ENCODE measurements around the gene PFKFB3. TPM values are rescaled to one million over a fixed set of nuclear protein-coding genes. Genes with fewer than 3 reads are reported as not detected.

The PFKFB3 gene
- total RNA-seq, 2 donors from 2014 or later = 157 to 310 TPM

DNA sequence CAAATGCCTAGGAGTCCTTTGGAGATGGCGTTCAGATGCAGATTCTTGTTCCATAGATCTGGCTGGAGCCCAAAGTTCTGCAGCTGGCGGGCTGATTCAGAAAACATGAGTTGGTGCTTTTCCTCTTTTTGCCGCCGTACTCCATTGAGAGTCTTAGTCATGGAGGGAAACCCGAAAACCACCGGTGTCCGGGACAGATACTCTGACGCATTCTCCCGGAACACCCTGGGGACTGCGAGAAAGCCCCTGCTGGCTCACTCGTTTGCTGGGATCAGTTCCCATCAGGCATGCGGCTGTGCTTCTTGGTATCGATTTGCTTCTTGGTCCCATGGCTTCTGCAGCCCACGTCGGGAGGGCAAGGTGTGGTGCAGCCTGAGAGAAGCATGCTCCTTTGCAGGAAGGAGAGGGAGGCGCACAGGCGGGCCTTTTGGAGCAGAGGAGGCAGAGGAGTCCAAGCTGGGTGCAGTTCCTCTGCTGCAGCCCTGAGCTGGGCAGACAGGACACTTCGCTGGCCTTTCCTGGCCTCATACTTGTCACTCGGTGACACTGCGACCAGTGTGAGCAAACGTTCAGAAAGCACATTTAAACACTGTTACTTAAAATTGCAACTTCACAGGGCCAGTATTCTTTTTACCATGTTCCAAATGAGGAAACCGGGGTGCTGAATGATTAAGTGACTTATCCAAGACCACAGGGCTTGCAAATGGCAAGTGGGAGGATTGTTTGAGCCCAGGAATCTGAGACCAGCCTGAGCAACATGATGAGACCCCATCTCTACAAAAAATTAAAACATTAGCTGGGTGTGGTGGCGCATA lies 30.6 kb upstream of the PFKFB3 start:
- peak; percentile 80 for ATAC-seq (replicated peaks)

DNA sequence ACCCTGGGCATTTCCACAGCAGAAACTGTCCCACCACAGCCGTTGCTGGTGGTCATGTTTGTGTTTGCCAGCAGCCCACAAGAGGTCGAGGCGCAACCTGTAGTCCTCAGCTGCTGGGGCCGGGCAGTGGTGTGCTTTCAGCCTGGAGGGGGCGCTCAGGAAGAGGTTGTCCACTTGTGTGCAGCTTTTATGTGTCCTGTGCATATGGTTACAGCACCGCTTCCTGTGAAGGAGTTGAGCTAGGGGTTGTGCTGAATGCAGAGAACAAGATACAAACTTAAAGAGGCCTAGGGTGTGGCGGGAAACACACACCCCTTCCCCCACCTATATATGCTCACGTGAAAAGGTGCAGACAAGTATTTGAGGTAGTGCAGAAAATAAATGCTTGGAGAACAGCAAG lies 29.5 kb upstream of the PFKFB3 start:
- peaks cover 75% of the 10 kb centered on the region for H3K4me1 Mint-ChIP-seq
- H3K9me3 Mint-ChIP-seq = no peaks in the 10 kb centered on the region
- no peaks in the 10 kb centered on the region for H3K27me3 Mint-ChIP-seq
- peaks cover 90% of the 10 kb centered on the region for H3K36me3 Mint-ChIP-seq (ENCODE audit: low read depth)
- peak overlapping the region; percentile 77 for H3K4me3 Mint-ChIP-seq
- H3K27ac Mint-ChIP-seq = peak overlapping the region; percentile 89
- ATAC-seq (replicated peaks) = peak; percentile 60

More for the DNA sequence above, 30.6 kb upstream of the PFKFB3 start:
- Mint-ChIP-seq H3K9me3 (no peaks in the 10 kb centered on the region), H3K27ac (peak overlapping the region; percentile 89), H3K4me1 (peaks cover 80% of the 10 kb centered on the region), H3K4me3 (peak overlapping the region; percentile 77), H3K27me3 (no peaks in the 10 kb centered on the region), H3K36me3 (ENCODE audit: low read depth) (peaks cover 89% of the 10 kb centered on the region)

DNA sequence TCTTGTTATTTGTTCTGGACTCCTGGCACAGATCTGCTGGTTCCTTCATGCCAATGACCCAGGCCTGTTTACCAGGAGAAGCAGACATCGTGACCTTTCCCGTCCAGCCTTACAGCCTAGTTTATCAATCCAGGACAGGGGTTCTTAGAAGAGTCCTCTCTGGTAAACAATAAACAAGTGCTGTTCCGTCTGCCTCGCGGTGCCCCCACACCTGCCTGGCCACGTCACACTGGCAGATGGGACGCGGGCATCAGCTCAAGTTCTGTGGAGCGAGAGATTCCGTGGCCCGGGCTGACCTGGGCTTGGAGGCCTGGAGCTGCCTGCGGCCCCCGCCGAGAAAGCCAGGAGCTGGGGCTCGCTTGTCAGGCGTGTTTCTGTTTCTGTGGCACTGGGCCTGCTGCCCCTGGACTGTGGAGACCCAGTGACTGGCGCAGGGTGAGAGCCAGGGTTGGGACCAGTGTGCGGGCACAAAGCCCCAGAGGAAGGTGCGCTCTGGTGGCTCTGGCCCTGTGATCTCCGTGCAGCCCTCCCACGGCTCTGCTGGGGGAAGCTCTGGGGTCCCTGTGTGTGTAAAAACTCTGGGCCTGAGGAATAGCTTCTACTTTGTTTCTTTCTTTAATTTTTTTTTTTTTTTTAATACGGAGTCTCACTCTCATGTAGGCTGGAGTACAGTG lies 28.4 kb upstream of the PFKFB3 start:
- Mint-ChIP-seq H3K27ac (peak overlapping the region; percentile 89), H3K27me3 (no peaks in the 10 kb centered on the region), H3K36me3 (ENCODE audit: low read depth) (peaks cover 84% of the 10 kb centered on the region), H3K4me3 (peak overlapping the region; percentile 77), H3K9me3 (no peaks in the 10 kb centered on the region), H3K4me1 (peaks cover 68% of the 10 kb centered on the region)
- ATAC-seq (replicated peaks) = no peak

- peaks cover 56% of the 10 kb centered on the region for H3K4me1 Mint-ChIP-seq
- H3K9me3 Mint-ChIP-seq = no peaks in the 10 kb centered on the region
- peak overlapping the region; percentile 69 for H3K4me3 Mint-ChIP-seq
- H3K27ac Mint-ChIP-seq = peak overlapping the region; percentile 81
- no peaks in the 10 kb centered on the region for H3K27me3 Mint-ChIP-seq
- peaks cover 73% of the 10 kb centered on the region for H3K36me3 Mint-ChIP-seq (ENCODE audit: low read depth)
- ATAC-seq (replicated peaks) = peak; percentile 63
These were observed 27.2 kb upstream of the PFKFB3 start for GRCh38 chr10:6175329-6176055.

DNA sequence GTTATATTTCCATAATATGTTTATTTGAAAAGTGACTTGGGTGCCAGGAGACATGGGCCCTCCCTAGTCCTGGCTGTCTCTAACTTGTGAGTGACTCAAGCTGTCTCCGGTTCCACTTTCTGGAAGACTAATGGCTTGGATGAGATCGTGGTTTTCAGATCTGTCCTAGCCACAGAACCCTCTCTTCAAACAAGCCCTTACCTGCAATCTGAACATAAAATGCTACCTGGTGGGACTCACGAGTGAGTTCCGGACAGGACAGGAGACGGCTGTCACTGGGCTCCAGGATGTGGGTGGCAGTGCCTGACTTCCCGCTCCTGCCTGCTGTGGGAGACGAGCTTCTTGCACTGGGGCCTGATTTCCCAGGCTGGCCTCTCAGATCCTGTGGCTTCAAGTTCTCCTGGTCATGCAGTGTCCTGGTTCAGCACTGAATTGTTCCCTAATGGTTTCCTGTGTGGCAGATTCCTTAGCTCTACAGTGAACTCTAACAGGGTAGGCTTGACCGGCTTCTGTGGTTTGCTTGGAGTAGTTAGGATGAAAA lies 26.0 kb upstream of the PFKFB3 start:
- peaks cover 51% of the 10 kb centered on the region for H3K4me1 Mint-ChIP-seq
- peak overlapping the region; percentile 69 for H3K4me3 Mint-ChIP-seq
- H3K27ac Mint-ChIP-seq = peak overlapping the region; percentile 81
- H3K36me3 Mint-ChIP-seq (ENCODE audit: low read depth) = peaks cover 65% of the 10 kb centered on the region
- ATAC-seq (replicated peaks) = peak; percentile 43
- no peaks in the 10 kb centered on the region for H3K27me3 Mint-ChIP-seq
- no peaks in the 10 kb centered on the region for H3K9me3 Mint-ChIP-seq

- H3K4me3 Mint-ChIP-seq = no peak overlapping the region
- H3K9me3 Mint-ChIP-seq = no peaks in the 10 kb centered on the region
- ATAC-seq (replicated peaks) = no peak
- no peak overlapping the region for H3K27ac Mint-ChIP-seq
- H3K4me1 Mint-ChIP-seq = peaks cover 41% of the 10 kb centered on the region
- no peaks in the 10 kb centered on the region for H3K27me3 Mint-ChIP-seq
- H3K36me3 Mint-ChIP-seq (ENCODE audit: low read depth) = peaks cover 59% of the 10 kb centered on the region
These were observed 24.9 kb upstream of the PFKFB3 start for GRCh38 chr10:6177880-6178281.

DNA sequence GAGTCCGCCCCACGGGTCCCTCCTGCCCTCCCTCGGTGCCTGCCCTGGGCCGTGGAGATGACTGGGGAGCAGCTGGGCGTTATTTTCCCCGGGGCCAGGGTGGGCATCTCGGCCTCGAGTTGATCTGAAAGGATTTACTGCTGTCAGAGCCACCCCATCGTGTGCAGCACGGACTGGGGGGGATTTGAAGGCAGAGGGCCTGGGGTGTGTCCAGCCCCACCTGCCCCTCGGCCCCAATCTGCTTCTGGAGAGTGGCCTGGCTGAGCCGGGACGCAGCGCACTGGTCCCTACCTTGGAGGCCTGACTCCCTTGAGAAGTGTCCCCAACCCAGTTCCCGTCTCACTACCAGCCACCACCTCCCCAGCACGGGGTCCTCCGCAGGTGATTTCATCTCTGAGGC lies 24.2 kb upstream of the PFKFB3 start:
- Mint-ChIP-seq H3K36me3 (ENCODE audit: low read depth) (peaks cover 52% of the 10 kb centered on the region), H3K4me3 (no peak overlapping the region), H3K27me3 (no peaks in the 10 kb centered on the region), H3K27ac (peak overlapping the region; percentile 54), H3K9me3 (no peaks in the 10 kb centered on the region), H3K4me1 (peaks cover 34% of the 10 kb centered on the region)
- ATAC-seq (replicated peaks) = no peak

GRCh38 chr10:6179078-6179477 lies 23.7 kb upstream of the PFKFB3 start:
- Mint-ChIP-seq H3K27ac (peak overlapping the region; percentile 54), H3K4me1 (peaks cover 30% of the 10 kb centered on the region), H3K27me3 (no peaks in the 10 kb centered on the region), H3K36me3 (ENCODE audit: low read depth) (peaks cover 47% of the 10 kb centered on the region), H3K9me3 (no peaks in the 10 kb centered on the region), H3K4me3 (no peak overlapping the region)
- no peak for ATAC-seq (replicated peaks)

- Mint-ChIP-seq H3K4me3 (no peak overlapping the region), H3K27ac (peak overlapping the region; percentile 36), H3K27me3 (no peaks in the 10 kb centered on the region), H3K4me1 (peaks cover 33% of the 10 kb centered on the region), H3K9me3 (no peaks in the 10 kb centered on the region), H3K36me3 (ENCODE audit: low read depth) (peaks cover 45% of the 10 kb centered on the region)
- ATAC-seq (replicated peaks) = no peak
These were observed 22.1 kb upstream of the PFKFB3 start for GRCh38 chr10:6180480-6181110.

- Mint-ChIP-seq H3K27me3 (no peaks in the 10 kb centered on the region), H3K4me1 (peaks cover 28% of the 10 kb centered on the region), H3K27ac (peak overlapping the region; percentile 36), H3K4me3 (no peak overlapping the region), H3K9me3 (no peaks in the 10 kb centered on the region), H3K36me3 (ENCODE audit: low read depth) (peaks cover 43% of the 10 kb centered on the region)
- ATAC-seq (replicated peaks) = no peak
These were observed 21.5 kb upstream of the PFKFB3 start for GRCh38 chr10:6181249-6181648.

GRCh38 chr10:6182454-6183098 lies 20.2 kb upstream of the PFKFB3 start:
- no peaks in the 10 kb centered on the region for H3K9me3 Mint-ChIP-seq
- no peak overlapping the region for H3K4me3 Mint-ChIP-seq
- peaks cover 23% of the 10 kb centered on the region for H3K4me1 Mint-ChIP-seq
- ATAC-seq (replicated peaks) = no peak
- no peak overlapping the region for H3K27ac Mint-ChIP-seq
- no peaks in the 10 kb centered on the region for H3K27me3 Mint-ChIP-seq
- peaks cover 39% of the 10 kb centered on the region for H3K36me3 Mint-ChIP-seq (ENCODE audit: low read depth)

- no peaks in the 10 kb centered on the region for H3K9me3 Mint-ChIP-seq
- peaks cover 32% of the 10 kb centered on the region for H3K4me1 Mint-ChIP-seq
- H3K4me3 Mint-ChIP-seq = peak overlapping the region; percentile 75
- peak overlapping the region; percentile 93 for H3K27ac Mint-ChIP-seq
- H3K36me3 Mint-ChIP-seq (ENCODE audit: low read depth) = peaks cover 46% of the 10 kb centered on the region
- no peaks in the 10 kb centered on the region for H3K27me3 Mint-ChIP-seq
- peak; percentile 68 for ATAC-seq (replicated peaks)
These were observed 17.6 kb upstream of the PFKFB3 start for GRCh38 chr10:6185039-6185716.

DNA sequence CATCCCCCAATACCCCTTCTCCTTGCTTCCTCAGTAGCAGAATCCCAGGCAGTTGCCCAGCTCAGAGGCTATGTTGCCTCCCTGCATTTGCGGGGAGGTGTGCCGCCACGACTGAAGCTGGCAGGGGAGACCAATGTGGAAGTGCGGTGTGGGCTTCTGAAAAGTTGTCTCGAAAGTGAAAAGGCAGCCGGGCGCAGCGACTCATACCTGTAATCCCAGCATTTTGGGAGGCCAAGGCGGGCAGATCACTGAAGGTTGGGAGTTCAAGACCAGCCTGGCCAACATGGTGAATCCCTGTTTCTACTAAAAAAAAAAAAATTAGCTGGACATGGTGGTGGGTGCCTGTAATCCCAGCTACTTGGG lies 15.9 kb upstream of the PFKFB3 start:
- no peaks in the 10 kb centered on the region for H3K27me3 Mint-ChIP-seq
- peak overlapping the region; percentile 93 for H3K27ac Mint-ChIP-seq
- peak; percentile 3 for ATAC-seq (replicated peaks)
- H3K4me1 Mint-ChIP-seq = peaks cover 35% of the 10 kb centered on the region
- peaks cover 58% of the 10 kb centered on the region for H3K36me3 Mint-ChIP-seq (ENCODE audit: low read depth)
- peak overlapping the region; percentile 75 for H3K4me3 Mint-ChIP-seq
- no peaks in the 10 kb centered on the region for H3K9me3 Mint-ChIP-seq
